ENCODE measurements around the gene NAA80. TPM values are rescaled to one million over a fixed set of nuclear protein-coding genes. Genes with fewer than 3 reads are reported as not detected.
"Not testable (repeated sequence)": the region's sequence is repeated elsewhere in the genome, so short reads cannot be mapped to it uniquely, and the experiment has no call there.

NAA80 gene
- total RNA-seq, 4 donors from 2014 or later, result 12.4 to 19.4 (median 15.1) TPM

DNA sequence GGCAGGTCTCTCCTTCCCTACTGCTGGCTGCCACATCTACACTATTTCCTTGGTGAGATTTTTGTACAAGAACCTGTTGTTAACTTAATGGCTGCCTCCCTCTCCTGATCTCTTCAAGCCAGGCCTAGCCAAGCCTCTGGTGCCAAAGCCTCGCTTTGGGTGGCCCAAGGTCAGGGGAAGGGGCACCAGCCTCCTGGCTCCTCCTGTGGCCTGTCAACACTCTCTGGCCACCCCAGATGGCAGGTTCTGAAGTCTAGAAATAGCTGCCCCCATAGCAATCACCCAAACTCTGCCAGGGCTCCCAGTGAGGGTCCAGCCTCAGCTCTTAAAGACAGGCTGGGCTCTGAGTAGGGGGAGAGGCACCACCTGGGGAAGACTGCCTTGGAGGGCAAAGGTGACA lies 11.9 kb downstream of the NAA80 start:
- intact Hi-C loops (cut with DNase I; ENCODE audit: low total_unique reads), result no loop called here
- TF ChIP-seq, protein P1, sequence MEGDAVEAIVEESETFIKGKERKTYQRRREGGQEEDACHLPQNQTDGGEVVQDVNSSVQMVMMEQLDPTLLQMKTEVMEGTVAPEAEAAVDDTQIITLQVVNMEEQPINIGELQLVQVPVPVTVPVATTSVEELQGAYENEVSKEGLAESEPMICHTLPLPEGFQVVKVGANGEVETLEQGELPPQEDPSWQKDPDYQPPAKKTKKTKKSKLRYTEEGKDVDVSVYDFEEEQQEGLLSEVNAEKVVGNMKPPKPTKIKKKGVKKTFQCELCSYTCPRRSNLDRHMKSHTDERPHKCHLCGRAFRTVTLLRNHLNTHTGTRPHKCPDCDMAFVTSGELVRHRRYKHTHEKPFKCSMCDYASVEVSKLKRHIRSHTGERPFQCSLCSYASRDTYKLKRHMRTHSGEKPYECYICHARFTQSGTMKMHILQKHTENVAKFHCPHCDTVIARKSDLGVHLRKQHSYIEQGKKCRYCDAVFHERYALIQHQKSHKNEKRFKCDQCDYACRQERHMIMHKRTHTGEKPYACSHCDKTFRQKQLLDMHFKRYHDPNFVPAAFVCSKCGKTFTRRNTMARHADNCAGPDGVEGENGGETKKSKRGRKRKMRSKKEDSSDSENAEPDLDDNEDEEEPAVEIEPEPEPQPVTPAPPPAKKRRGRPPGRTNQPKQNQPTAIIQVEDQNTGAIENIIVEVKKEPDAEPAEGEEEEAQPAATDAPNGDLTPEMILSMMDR (IDR thresholded peaks at IDR 0.05), result no peak
- no peak for TF ChIP-seq POLR2A (IDR thresholded peaks at IDR 0.05)
- no peak overlapping the region for H3K4me3 ChIP-seq (ENCODE audit: low read depth, poor library complexity, severe bottlenecking)
- 92 to 100% methylated on average over 1 of the region's 1 CpG for WGBS, 2 donors
- no peak for DNase-seq (ENCODE audit: low spot score in 2 of 2)

DNA sequence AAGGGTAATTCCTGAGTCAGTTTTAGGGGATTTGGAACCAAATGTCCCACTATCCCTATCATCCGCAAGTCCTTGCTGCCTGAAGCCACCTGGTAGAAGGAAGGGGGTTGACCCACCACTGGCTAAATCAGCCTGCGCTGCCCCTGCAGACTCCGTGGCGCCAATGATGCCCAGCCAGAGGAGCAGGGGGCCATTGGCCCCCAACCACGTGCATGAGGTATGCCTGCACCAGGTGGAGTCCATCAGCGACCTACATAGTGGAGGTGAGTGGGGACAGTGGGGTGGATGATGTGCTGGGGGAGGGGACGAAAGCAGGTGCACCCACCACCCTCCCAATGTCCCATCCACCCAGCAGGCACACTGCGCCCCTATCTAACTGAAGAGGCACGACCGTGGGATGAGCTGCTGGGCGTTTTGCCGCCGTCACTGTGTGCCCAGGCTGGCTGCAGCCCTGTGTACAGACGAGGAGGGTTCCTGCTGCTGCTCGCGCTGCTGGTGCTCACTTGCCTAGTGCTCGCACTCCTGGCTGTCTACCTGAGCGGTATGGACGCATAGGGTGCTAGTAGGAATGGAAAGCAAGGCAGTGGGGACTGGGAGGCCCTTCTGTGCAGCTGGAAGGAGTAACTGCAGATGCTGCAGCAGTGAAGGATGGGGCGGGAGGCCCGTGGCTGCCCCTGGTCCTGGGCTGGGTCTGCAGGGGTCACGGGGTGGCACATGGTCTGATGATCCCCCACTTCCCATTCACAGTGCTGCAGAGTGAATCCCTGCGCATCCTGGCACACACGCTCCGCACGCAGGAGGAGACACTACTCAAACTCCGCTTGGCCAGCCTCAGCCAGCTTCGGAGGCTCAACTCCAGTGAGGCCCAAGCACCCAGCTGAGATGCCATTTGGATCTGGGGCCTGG lies 12.6 kb downstream of the NAA80 start:
- WGBS, 2 donors, result 80 to 82% methylated on average over 24 to 26 of the region's 28 CpGs
- no peak for DNase-seq (ENCODE audit: low spot score in 2 of 2)
- H3K4me3 ChIP-seq (ENCODE audit: low read depth, poor library complexity, severe bottlenecking), result no peak overlapping the region
- intact Hi-C loops (cut with DNase I; ENCODE audit: low total_unique reads), result no loop called here
- no peak for TF ChIP-seq POLR2A (IDR thresholded peaks at IDR 0.05)
- TF ChIP-seq, protein P1 (IDR thresholded peaks at IDR 0.05), result no peak

DNA sequence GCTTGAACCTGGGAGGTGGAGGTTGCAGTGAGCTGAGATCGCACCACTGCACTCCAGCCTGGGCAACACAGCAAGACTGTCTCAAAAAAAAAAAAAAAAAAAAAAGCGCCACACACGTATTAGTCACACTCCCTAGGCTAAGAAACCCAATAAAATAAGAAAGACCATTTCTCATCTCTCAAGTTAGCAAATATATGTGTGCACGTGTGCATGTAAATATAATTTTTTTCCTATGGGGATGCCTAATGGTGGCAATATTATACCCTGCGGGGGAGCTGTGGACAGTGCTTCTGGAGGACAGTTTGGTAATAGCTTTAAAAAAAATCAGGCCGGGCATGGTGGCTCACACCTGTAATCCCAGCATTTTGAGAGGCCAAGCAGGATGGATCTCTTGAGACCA lies 15.1 kb downstream of the NAA80 start:
- intact Hi-C loops (cut with DNase I; ENCODE audit: low total_unique reads); H3K4me3 ChIP-seq (ENCODE audit: low read depth, poor library complexity, severe bottlenecking); DNase-seq (ENCODE audit: low spot score in 2 of 2): not testable (repeated sequence)
- WGBS, 2 donors, result 79 to 80% methylated on average over 6 of the region's 6 CpGs

DNA sequence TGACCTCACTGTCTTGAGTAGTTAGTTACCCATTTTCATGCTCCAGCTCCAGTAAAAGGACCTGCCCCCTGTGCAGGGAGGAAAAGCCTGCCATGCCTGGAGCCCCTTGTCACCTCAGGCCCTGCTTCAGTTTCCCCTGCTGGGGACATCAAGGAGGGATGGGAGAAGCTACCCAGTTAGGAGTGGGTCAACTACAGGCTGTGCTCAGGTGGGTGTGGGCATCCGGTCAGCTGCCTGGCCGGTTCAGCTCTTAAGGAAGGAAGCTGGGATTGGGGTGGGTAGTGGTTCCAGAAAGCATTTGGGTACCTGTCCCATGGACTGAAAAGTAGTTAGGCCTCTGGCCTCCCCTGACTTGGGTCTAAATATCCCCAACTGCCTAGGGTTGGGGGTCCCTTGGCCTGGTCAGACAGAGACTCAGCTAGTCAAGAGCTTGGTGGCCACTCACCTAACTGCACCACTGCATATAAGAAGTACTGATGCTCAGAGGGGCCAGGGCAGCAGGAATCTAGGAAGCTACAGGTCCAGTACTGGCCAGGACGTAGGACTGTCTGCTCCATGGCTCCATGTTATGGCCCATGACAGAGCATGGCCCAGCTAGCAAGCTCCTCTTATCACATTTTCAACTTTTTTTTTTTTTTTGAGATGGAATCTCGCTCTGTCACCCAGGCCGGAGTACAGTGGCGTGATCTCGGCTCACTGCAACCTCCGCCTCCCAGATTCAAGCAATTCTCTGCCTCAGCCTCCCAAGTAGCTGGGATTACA lies 19.8 kb downstream of the NAA80 start:
- DNase-seq (ENCODE audit: low spot score in 2 of 2), result no peak
- intact Hi-C loops (cut with DNase I; ENCODE audit: low total_unique reads), result loop anchor here (10.0 kb wide), 1 partner anchor 155 kb away; no protein-coding TSS in a partner anchor
- TF ChIP-seq, protein P1 (IDR thresholded peaks at IDR 0.05), result no peak
- no peak for TF ChIP-seq POLR2A (IDR thresholded peaks at IDR 0.05)
- WGBS, 2 donors, result 88 to 91% methylated on average over 8 of the region's 8 CpGs
- H3K4me3 ChIP-seq (ENCODE audit: low read depth, poor library complexity, severe bottlenecking), result no peak overlapping the region

DNA sequence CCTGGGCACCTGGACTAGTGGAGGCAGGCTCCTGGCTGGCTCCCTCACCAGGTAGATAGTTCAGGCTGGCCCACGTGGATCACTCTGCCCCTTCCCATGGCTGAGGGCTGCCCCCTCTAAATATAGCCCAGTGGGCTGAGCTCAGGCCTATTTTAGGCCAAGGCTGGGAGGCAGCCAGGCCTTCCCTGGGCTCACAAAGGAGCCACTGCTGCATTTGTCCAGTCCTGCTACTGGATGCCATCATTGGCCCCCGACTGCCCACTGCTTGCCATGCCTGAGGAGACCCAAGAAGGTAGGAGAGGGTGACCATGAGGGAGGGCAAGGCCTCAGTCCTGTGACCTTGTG lies 20.4 kb downstream of the NAA80 start, which contains the start of gene LSMEM2:
LSMEM2 (plus strand) TSS at position 208 of the 345 bp plus-strand sequence; CDS start at position 235, 27 bp downstream.
- DNase-seq (ENCODE audit: low spot score in 2 of 2), result no peak
- no peak for TF ChIP-seq POLR2A (IDR thresholded peaks at IDR 0.05)
- TF ChIP-seq, protein P1 (IDR thresholded peaks at IDR 0.05), result no peak
- intact Hi-C loops (cut with DNase I; ENCODE audit: low total_unique reads), result loop anchor here (10.0 kb wide), 1 partner anchor 154 kb away; no protein-coding TSS in a partner anchor
- H3K4me3 ChIP-seq (ENCODE audit: low read depth, poor library complexity, severe bottlenecking), result no peak within 1 kb of the TSS
- 53 to 69% methylated on average over 2 of the region's 2 CpGs for WGBS, 2 donors

Data from lower leg skin (tissue), 4 donors.